ENCODE measurements around the gene ZNF22.

ZNF22 gene

DNA sequence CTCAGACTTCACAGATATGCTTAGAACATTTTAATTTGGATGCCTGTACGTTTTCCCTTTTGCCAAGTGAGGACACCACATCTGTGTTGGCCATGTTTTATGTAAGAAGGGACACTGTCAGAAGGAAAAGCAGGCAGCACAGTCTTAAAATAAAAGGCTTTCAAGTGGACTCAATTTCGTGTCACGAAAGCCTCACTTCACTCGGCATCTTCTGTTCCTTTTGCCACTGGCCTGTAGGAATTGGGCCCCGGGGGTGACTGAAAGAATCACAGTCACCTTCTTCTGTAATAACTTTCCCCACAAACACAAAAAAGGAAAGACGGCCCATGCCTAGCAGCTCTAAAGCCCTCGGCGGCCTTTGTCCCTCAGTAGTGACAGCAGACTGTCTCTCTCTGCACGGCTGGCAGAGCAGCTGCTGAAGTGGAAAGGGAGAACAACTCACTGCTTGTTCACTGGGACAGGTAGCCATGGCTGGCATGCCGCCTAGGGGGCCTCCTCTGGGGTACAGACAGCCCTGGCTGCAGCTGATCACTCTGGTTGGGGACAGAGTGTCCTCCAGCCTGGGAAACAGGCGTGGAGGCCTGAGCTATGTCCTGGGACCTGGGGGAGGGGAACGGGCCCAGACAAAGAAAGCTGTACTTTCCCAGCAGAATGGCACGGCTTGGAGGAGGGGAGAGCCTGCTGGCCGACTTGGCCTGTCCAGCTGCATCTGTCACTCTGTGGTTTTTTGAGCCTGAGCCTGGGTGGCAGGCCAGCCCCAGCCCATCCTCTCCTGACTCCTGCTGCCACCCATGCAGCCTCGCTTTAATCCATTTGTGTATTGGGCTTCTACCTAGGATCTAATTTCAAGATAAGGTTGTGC is 36.7 kb upstream of the ZNF22 start:
- DNase-seq: peak; percentile 81

DNA sequence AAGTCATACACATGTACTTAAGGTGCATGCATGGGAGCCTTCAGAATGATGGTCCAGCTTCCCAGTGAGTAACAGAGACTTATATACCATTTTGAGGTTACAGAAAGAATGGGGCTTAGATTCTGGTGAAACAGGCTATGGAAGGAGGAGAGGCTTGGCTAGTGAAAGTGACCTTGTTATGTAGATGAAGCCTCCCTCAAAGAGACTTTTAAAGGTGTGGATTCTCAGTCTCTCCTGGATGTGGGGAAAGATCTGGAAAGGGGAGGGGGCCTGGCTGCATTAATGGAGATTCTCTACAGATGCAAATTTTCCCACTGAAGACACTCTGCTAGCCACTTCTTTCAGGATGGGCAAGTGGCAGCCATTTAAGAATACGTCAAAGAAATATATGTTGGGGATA is 35.6 kb upstream of the ZNF22 start:
- no peak for DNase-seq

DNA sequence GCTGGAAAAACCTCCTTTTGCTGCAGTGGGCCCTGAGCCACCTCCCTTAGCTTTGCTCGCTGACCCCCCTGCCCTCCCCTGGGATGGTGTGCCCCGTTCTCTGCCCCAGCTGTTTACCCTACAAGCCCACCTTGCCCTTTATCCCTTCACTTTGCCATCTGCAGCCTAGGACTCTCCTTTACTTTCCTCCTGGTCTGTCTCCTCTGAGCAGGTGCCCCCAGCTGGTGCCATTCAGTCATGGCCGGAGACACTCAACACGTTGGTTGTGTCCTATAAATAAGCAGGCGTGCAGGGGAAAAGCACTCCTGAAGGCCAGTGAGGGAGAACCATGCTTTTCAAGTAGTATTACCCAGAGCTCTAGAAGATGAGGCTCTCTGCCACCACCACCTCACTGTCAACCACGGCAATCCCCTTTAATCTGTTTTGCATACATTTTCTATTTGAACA is 35.0 kb upstream of the ZNF22 start:
- DNase-seq: peak; percentile 17

DNA sequence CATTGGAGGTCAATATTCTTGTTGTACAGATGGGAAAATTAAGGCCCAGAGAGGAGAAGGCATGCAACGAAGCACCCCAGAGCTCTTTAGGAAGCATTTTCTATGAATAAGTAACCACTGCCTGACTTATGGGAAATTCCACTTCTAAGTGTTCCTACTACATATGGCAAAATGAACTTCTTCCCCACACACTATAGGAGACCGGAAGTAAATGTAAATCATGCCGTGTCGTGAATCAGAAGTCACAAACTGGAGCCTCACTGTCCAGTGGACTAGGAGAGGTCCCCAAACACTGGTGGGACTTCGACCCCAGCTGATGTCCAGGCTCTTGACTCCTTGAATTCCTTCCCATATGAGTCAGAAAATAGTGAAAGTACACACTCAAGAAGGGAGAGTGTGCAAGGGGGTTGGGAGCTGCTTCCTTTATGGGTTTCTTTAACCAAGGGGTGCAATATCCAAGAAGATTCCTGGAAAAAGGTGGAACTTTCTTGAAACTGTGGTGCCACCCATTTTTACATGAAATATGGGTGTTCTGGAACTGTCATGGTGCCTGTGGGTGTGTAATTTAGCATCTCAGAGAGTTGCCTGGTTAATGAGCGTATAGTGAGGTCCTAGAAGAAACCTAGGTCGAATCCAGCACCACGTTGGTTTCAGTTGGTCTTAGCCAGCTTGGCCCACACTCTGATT is 34.5 kb upstream of the ZNF22 start:
- peak; percentile 17 for DNase-seq

DNA sequence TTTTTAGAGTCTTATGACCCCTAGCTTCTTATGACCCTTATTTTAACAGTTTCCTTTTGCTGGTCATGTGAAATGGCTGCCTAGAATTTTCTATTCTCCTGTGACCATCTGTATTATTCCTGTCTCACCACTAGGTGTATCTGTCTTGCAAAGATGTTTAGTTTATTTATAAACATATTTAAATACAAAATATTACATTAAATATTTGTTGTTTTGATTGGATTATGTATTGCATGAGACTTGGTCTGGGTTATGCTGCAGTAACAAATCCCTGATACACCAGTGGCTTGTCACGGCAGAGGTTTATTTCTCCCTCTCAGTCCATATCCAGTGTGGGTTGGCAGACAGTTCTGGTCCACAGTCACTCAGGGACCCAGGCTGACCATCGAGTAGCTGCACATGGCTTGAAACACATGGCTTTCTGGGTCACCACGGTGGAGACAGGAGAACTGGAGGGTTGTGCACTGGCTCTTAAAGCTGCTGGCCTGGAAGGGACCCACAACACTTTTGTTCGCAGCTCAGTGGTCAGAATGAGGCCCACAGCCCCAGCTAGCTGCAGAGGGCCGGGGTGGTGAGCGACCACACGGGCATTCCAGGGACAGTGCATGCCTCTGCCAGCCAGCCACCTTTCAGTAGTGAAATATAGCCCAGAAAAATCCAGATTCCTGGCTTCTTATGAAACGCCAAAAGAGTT is 33.8 kb upstream of the ZNF22 start:
- no peak for DNase-seq

DNA sequence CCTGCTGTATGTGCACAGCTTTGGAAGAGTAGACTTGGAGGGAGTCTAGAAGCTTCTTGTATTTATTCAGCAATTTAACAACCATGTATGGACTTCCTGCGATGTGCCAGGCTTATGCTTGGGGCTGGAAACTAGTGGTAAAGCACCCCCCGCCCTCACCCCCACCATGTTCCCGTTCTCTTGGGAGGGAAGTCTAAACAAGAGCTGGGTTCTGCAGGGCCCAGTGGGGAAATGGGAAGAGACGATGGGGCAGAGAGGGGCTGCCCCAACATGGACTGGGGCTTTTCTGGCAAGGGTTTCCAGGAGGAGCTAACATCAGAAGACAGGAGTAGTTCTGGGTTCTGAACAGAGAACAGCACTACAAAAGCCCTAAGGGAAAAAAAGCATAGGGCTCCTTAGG is 33.1 kb upstream of the ZNF22 start:
- DNase-seq: no peak

DNA sequence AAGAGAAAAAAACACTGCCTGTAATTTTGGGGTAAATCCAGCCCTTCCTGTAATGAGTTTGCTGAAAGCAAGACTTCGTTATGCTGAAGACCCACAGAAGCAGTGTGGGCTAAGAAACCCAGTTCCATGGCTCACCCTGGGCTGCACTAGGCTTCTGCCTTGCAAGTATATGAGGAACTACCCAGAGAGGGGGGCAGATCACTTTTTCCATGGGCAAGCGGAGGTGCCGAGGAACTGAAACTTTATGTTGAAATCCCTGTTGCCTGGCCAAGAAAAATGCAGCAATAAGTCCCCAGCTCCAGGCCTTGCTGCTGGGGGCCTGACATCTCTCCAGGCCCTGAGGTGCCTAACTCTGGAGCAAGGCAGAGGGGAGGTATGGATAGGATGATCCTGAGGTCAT is 32.6 kb upstream of the ZNF22 start:
- no peak for DNase-seq

DNA sequence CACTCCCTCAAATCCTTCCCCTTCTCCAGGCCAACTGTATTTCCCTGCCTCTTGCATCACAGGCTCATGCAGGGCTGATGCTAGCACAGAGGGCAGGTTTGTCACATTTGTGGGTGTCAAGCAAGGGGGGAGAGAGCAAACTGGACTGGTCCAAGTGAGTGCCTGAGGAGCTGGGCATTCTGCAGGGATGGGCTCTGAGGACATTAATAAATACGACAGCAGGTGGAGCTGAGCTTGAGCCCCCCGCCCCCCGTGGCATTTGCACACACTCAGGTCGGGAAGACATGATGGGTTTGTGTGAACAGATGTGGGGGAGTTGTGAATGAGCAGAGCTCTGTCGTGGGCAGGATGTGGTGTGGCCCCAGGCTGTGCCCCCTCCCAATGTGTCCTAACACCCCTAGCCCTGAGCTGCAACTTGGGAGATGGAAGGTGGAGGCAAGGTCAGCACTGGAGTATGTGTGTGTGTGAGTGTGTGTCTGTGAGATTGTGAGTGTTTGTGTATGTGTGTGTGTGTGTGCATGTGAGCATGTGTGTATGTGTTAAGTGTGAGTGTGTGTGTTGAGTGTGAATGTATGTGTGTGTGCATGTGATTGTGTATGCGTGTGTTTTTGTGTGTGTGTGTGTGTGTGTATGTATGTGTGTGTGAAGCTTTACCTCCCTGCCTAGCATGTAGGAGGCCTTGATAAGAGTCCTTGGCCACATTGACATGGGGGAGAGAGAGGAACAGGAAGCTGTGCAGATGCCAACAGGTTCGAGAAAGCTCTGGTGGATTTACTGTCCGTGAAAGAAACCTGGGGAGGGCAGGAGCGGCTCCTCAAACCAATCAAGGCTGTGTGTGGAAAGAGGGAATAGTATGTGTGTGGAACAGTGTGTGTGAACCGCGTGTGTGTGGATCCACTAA is 32.0 kb upstream of the ZNF22 start:
- no peak for DNase-seq

DNA sequence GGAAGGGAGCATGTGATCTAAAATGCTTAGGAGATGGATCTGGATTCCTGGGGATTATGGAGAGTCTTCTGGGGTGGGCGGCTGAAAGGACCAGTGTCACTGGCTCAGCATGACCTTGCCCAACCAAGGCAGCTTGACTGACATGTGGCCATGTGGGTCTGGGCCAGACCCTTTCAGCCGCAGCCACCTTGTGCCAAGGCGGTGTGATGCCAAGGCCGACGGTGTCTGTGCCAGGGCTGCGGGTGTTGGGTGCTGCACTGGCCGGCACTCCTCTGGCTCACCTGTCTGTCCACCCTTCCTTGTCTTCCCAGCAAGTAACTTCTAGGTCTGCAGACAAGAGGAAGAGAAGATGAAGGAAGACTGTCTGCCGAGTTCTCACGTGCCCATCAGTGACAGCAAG is 30.9 kb upstream of the ZNF22 start:
- no peak for DNase-seq

DNA sequence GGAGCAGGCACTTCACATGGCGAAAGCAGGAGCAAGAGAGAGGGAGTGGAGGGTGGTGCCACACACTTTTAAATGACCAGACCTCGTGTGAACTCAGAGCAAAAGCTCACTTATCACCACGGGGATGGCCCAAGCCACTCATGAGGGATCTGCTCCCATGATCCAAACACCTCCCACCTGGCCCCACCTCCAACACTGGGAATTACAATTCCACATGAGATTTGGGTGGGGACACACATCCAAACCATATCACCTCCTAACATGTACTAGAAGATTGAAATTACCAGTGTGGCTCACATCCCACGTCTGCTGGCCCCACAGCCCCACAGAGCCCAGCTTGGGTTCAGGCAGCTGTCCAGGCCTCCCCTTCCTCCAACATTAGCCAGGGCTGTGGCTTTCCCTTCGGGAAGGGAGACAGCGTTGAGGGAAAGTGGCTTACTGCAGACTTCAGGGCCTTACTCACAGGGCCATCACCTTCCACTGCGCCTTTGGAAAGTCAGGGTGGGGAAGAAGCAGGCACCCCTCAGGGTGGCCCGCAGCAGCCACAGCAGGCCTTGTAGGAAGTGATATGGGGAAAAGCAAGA is 29.8 kb upstream of the ZNF22 start:
- no peak for DNase-seq

DNA sequence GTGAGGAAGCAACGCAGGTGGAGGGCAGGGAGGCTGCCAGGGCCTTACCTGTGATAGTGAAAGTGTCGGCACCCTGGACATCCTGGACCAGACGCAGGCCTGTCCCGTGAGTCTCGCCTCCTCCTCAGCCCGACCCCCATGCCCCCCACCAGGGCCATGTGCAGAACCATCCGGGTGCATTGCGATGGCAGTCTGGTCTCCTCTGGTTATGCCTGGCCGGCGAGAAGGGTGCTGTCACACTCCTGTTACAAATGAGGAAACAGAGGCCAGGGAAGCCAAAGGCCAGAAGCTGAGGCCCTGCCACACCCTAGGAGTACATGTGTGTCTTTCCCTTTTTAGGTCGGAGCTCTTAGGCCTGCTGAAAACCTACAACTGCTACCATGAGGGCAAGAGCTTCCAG is 29.3 kb upstream of the ZNF22 start:
- no peak for DNase-seq

DNA sequence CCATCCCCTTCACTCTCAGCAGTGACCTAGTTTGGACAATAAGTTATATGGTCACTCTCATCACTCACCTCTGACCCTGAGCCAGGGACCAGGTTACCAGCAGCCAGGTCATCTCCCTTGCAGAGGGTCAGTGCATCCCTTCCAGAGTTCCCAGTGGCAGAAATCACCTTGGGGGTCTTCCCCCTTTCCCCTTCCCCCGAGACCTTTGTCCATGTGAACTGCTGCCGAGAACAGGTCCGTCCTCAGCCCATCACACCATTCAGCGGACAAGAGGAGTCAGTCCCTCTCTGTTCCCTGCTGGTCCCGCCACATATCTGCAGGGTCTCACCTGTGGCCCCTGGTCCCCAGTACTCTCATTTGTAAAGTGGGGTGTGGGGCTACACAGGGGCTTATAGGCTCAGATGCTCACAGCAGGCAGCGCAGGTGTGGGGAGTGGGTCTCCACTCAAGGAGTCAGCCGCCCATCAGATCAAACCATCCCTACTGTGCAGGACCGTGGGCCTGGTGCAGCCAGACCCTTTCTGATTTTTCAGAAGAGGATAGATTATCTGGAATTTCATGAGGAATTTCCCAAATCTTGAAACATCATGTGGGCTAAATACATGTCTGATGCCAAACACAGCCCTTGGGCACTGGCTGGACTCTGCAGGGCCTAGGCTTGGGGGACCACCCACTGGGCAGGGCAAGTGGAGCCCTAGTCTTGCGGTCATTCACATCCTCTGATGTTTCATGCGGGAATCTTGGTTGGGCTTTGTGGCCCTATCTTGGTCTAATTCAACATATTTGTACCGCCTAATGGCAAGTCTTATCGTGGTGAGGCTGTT is 28.6 kb upstream of the ZNF22 start:
- DNase-seq: no peak

DNA sequence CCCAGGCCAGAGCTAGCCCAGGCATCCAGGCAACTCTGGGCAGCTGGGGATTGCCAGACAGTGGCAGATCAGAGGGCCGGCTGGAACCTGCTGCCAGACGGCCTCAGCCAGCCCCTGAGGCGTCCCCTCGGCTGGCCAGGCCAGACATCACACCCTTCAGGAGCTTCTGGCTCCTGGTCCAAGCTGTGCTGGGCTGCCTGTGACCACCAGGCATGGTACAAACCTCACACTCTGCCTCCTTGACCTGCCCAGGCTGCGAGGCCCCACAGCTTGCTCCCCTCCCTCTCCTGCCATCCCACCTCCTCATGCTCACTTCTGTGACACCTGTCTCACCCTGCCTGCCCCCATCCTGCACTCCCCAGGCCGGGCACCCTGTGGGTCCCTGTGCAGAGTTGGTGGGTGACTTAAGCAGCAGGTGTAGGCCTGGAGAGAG is 27.8 kb upstream of the ZNF22 start:
- DNase-seq: no peak

DNA sequence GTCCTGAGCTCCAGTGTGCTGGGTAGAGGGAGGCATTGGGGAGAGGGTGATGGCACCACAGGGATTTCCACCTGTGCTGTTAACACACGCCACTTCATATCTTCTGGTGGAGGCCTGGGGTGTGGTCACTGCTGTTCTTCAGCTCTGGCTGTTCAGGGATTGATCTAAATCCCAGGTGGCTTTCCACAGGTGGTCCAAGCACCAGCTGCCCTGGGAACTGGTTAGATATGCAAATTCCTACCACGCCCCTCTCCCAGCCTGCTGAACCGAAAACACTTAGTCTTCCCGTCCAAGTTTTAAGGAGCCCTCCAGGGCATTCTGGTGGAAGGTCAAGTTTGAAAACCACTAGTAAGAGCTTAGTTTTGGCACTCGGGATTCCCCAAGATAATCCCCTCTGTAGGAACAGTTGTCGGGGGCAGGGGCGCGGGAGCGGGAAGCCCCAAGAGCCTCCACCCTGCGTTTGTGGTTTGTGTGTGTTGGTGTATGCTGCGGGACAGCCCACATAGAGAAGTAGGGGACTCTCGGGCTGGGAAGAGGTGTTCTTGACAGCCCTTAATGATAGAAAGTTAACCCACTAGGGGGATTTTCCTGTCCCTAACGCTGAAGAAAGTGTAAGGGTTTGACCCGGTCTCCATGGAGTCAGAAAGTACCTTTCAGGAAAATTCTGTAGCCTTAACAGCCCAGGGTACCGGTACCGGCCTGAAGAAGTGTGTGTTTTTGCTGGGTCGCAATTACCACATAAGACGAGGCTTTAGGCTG is 27.2 kb upstream of the ZNF22 start:
- peak; percentile 17 for DNase-seq

DNA sequence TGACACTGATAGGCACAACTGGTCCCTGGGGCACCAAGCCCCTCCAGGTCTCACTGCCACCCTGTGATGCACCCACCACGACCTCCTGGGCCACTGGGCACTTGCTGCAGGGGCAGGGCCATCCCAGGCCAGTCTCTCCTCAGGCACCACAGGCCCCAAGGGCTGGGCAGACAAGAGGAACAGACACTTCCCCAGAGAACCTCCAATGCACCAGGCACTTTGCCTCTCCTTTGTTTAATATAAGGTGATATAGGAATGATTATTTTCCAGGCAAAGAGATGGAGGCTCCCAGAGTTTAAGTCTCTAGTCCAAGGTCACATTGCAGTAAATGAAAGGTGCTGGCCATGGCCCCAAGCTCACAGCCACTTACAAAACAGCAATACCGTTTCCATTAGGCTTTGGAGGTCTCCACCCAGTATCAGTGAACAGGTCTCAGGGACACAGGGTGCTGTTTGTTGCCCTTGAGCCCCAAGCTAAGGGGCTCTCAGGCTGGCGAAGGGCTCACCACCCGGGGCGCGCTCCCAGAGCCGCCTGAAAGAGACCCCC is 26.6 kb upstream of the ZNF22 start:
- peak; percentile 10 for DNase-seq

DNA sequence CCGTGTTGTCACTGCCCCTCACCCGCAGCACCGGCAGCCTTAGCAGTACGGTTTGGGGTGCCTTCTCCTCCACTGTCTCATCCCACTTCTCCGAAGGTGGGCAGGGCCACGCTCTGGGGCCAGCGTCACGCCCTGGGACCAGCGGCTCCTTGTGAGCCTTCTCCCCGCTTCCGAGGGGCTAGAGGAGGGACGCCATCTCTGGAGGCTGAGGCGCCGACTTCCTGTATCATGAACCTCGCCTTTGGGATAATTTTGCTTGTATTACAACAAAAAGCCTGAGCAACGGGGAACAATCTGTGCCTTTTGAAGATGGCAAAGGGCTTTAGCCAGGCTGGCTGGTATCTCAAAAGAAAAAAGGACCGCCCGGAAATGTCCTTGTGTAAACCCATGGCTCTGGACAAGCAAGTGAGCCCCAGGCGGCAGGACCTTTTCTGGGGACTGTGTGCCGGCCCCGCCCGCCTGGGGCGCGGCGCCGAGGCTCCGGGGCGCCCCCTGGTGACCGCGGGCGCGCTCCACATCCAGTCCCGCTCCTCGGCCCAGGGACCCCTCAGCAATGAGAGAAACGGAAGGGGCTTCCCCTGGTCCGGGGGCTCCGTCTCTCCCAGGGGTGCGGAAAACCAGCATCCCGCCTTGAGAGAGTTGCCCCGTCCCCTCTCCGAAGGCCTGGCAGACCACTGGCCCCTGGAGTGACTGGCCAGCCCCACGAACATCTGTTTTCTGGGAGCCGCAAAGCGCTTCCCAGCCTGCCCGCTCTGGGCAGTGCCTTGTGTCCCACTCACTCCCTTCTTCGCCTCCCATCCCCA is 25.9 kb upstream of the ZNF22 start:
- DNase-seq: peak; percentile 89

DNA sequence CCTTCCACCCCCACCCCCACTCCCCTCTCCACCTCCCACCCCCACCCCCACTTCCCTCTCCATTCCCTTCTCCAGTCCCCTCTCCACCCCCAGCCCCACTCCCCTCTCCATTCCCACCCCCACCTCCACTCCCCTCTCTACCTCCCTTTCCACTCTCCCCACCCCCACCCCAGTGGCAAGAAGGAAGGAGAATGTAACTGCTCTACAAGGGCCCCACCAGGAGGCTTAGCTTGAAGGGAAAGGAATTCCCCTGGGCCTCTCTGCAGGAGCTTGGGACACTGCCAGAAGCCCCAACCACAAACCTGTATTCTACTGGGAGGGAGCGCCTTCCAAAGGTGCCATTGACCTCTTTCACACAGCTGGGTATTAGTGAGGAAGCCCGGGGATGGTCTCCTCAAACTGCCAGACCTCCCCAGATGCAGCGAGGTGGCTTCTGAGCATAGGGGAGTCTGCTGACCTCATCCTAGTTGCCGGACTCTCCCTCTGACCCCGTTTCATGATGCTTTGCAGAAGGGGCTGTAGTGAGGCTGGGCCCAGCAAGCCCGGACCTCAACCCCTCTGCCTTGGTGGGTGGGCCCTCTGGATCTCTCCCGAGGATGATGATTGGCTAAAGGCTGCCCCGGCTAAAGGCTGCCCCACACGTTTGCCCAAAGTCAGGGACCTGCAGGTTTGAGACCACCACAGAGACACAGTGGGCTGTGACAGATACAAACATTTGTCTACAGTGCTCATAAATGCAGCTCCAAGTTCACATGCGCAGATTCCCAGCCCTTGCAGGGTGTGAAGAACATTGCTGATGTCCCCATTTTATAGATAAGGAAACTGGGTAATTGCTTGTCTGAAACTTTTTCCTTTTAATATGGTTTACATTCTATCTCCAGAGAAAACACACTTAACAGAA is 25.0 kb upstream of the ZNF22 start:
- DNase-seq: peak; percentile 61
